ENCODE measurements around the gene KHDRBS2.

The KHDRBS2 gene

GRCh38 chr6:62150048-62150663, 135.9 kb downstream of the KHDRBS2 start:
- no peaks in the 10 kb centered on the region for H3K36me3 Mint-ChIP-seq (ENCODE audit: insufficient read depth)
- no peak overlapping the region for H3K27ac Mint-ChIP-seq
- DNase-seq (no peak), ATAC-seq (replicated peaks) (no peak)
- H3K9me3 Mint-ChIP-seq: peaks cover 9 to 16% of the 10 kb centered on the region in 2 donors
- H3K4me3 Mint-ChIP-seq: no peak overlapping the region
- H3K4me1 Mint-ChIP-seq (ENCODE audit: low read depth in 2 of 2): no peaks in the 10 kb centered on the region
- no peaks in the 10 kb centered on the region for H3K27me3 Mint-ChIP-seq

- Mint-ChIP-seq H3K27me3 (no peaks in the 10 kb centered on the region), H3K36me3 (ENCODE audit: insufficient read depth) (no peaks in the 10 kb centered on the region), H3K4me1 (ENCODE audit: low read depth in 2 of 2) (no peaks in the 10 kb centered on the region), H3K9me3 (peaks cover 9 to 19% of the 10 kb centered on the region in 2 donors), H3K27ac (no peak overlapping the region), H3K4me3 (no peak overlapping the region)
- ATAC-seq (replicated peaks) (no peak), DNase-seq (no peak)
Observed at GRCh38 chr6:62146954-62147853, 138.8 kb downstream of the KHDRBS2 start.

GRCh38 chr6:62129127-62129526, 156.9 kb downstream of the KHDRBS2 start:
- peaks cover 14 to 17% of the 10 kb centered on the region in 2 donors for H3K9me3 Mint-ChIP-seq
- no peaks in the 10 kb centered on the region for H3K4me1 Mint-ChIP-seq (ENCODE audit: low read depth in 2 of 2)
- no peak overlapping the region for H3K4me3 Mint-ChIP-seq
- H3K27ac Mint-ChIP-seq: no peak overlapping the region
- DNase-seq: no peak
- H3K27me3 Mint-ChIP-seq: no peaks in the 10 kb centered on the region
- H3K36me3 Mint-ChIP-seq (ENCODE audit: insufficient read depth): no peaks in the 10 kb centered on the region
- ATAC-seq (replicated peaks): no peak

GRCh38 chr6:62119401-62119800, 166.6 kb downstream of the KHDRBS2 start:
- Mint-ChIP-seq H3K27me3 (no peaks in the 10 kb centered on the region), H3K4me1 (ENCODE audit: low read depth in 2 of 2) (no peaks in the 10 kb centered on the region), H3K9me3 (peaks cover 0 to 9% of the 10 kb centered on the region in 2 donors), H3K36me3 (ENCODE audit: insufficient read depth) (no peaks in the 10 kb centered on the region), H3K27ac (no peak overlapping the region), H3K4me3 (no peak overlapping the region)
- ATAC-seq (replicated peaks) (no peak), DNase-seq (no peak)

- H3K4me1 Mint-ChIP-seq (ENCODE audit: low read depth in 2 of 2): no peaks in the 10 kb centered on the region
- DNase-seq: no peak
- H3K27ac Mint-ChIP-seq: no peak overlapping the region
- H3K9me3 Mint-ChIP-seq: peaks cover 0 to 1% of the 10 kb centered on the region in 2 donors
- H3K27me3 Mint-ChIP-seq: no peaks in the 10 kb centered on the region
- ATAC-seq (replicated peaks): no peak
- no peak overlapping the region for H3K4me3 Mint-ChIP-seq
- no peaks in the 10 kb centered on the region for H3K36me3 Mint-ChIP-seq (ENCODE audit: insufficient read depth)
Observed at GRCh38 chr6:62103186-62103859, 182.7 kb downstream of the KHDRBS2 start.

- no peak overlapping the region for H3K27ac Mint-ChIP-seq
- H3K9me3 Mint-ChIP-seq: peaks cover 0 to 2% of the 10 kb centered on the region in 2 donors
- no peaks in the 10 kb centered on the region for H3K36me3 Mint-ChIP-seq (ENCODE audit: insufficient read depth)
- no peaks in the 10 kb centered on the region for H3K4me1 Mint-ChIP-seq (ENCODE audit: low read depth in 2 of 2)
- no peak overlapping the region for H3K4me3 Mint-ChIP-seq
- H3K27me3 Mint-ChIP-seq: no peaks in the 10 kb centered on the region
- ATAC-seq (replicated peaks) (no peak), DNase-seq (no peak)
Observed at GRCh38 chr6:62102387-62102786, 183.6 kb downstream of the KHDRBS2 start.

GRCh38 chr6:62090442-62091229, 195.4 kb downstream of the KHDRBS2 start:
- DNase-seq (no peak), ATAC-seq (replicated peaks) (no peak)
- Mint-ChIP-seq H3K9me3 (peaks cover 1 to 29% of the 10 kb centered on the region in 2 donors), H3K4me3 (no peak overlapping the region), H3K27me3 (no peaks in the 10 kb centered on the region), H3K4me1 (ENCODE audit: low read depth in 2 of 2) (no peaks in the 10 kb centered on the region), H3K36me3 (ENCODE audit: insufficient read depth) (no peaks in the 10 kb centered on the region), H3K27ac (no peak overlapping the region)

- no peaks in the 10 kb centered on the region for H3K36me3 Mint-ChIP-seq (ENCODE audit: insufficient read depth)
- H3K4me3 Mint-ChIP-seq: no peak overlapping the region
- ATAC-seq (replicated peaks) (no peak), DNase-seq (no peak)
- peaks cover 1 to 30% of the 10 kb centered on the region in 2 donors for H3K9me3 Mint-ChIP-seq
- no peaks in the 10 kb centered on the region for H3K4me1 Mint-ChIP-seq (ENCODE audit: low read depth in 2 of 2)
- H3K27me3 Mint-ChIP-seq: no peaks in the 10 kb centered on the region
- H3K27ac Mint-ChIP-seq: no peak overlapping the region
Observed at GRCh38 chr6:62089781-62090180, 196.2 kb downstream of the KHDRBS2 start.

GRCh38 chr6:62086047-62086446, 200.0 kb downstream of the KHDRBS2 start:
- ATAC-seq (replicated peaks) (no peak), DNase-seq (no peak)
- Mint-ChIP-seq H3K36me3 (ENCODE audit: insufficient read depth) (no peaks in the 10 kb centered on the region), H3K9me3 (peaks cover 4 to 42% of the 10 kb centered on the region in 2 donors), H3K27ac (no peak overlapping the region), H3K27me3 (no peaks in the 10 kb centered on the region), H3K4me3 (no peak overlapping the region), H3K4me1 (ENCODE audit: low read depth in 2 of 2) (no peaks in the 10 kb centered on the region)

GRCh38 chr6:62075869-62076268, 210.2 kb downstream of the KHDRBS2 start:
- no peaks in the 10 kb centered on the region for H3K27me3 Mint-ChIP-seq
- no peak for DNase-seq
- H3K4me3 Mint-ChIP-seq: no peak overlapping the region
- no peak for ATAC-seq (replicated peaks)
- peaks cover 3% of the 10 kb centered on the region for H3K36me3 Mint-ChIP-seq (ENCODE audit: insufficient read depth)
- H3K9me3 Mint-ChIP-seq: peaks cover 10 to 25% of the 10 kb centered on the region in 2 donors
- H3K4me1 Mint-ChIP-seq (ENCODE audit: low read depth in 2 of 2): no peaks in the 10 kb centered on the region
- H3K27ac Mint-ChIP-seq: no peak overlapping the region

GRCh38 chr6:62059901-62060300, 226.1 kb downstream of the KHDRBS2 start:
- no peaks in the 10 kb centered on the region for H3K27me3 Mint-ChIP-seq
- no peaks in the 10 kb centered on the region for H3K36me3 Mint-ChIP-seq (ENCODE audit: insufficient read depth)
- no peak overlapping the region for H3K27ac Mint-ChIP-seq
- DNase-seq: no peak
- H3K4me3 Mint-ChIP-seq: no peak overlapping the region
- no peaks in the 10 kb centered on the region for H3K4me1 Mint-ChIP-seq (ENCODE audit: low read depth in 2 of 2)
- H3K9me3 Mint-ChIP-seq: peaks cover 2 to 19% of the 10 kb centered on the region in 2 donors
- ATAC-seq (replicated peaks): no peak

- H3K4me3 Mint-ChIP-seq: no peak overlapping the region
- H3K36me3 Mint-ChIP-seq (ENCODE audit: insufficient read depth): no peaks in the 10 kb centered on the region
- no peak for ATAC-seq (replicated peaks)
- no peak for DNase-seq
- H3K4me1 Mint-ChIP-seq (ENCODE audit: low read depth in 2 of 2): no peaks in the 10 kb centered on the region
- no peaks in the 10 kb centered on the region for H3K27me3 Mint-ChIP-seq
- H3K9me3 Mint-ChIP-seq: peaks cover 2 to 22% of the 10 kb centered on the region in 2 donors
- no peak overlapping the region for H3K27ac Mint-ChIP-seq
Observed at GRCh38 chr6:62057300-62057699, 228.7 kb downstream of the KHDRBS2 start.

GRCh38 chr6:62045502-62045901, 240.5 kb downstream of the KHDRBS2 start:
- Mint-ChIP-seq H3K4me1 (ENCODE audit: low read depth in 2 of 2) (no peaks in the 10 kb centered on the region), H3K9me3 (peaks cover 0 to 15% of the 10 kb centered on the region in 2 donors), H3K4me3 (no peak overlapping the region), H3K27ac (no peak overlapping the region), H3K36me3 (ENCODE audit: insufficient read depth) (no peaks in the 10 kb centered on the region), H3K27me3 (no peaks in the 10 kb centered on the region)
- ATAC-seq (replicated peaks) (no peak), DNase-seq (no peak)
